Mesendoderm (in vitro differentiated cells): ENCODE measurements around the gene LRFN4.

Experiments
- DNase-seq: peaks from one replicate; pipeline ENCODE4 v3.0.0; 2013
- H2AK5ac ChIP-seq: 2 replicates; pipeline ENCODE4 v1.6.1; 2013; ENCODE audit warnings: low read length, inconsistent platforms
- H2BK120ac ChIP-seq: 2 replicates; pipeline ENCODE4 v1.6.1; 2013; ENCODE audit warnings: low read depth, mild to moderate bottlenecking, low read length, moderate library complexity, mixed read lengths
- H2BK15ac ChIP-seq: replicated peaks from 2 replicates; pipeline ENCODE4 v1.6.1; 2013; ENCODE audit warnings: low read depth, mild to moderate bottlenecking, moderate library complexity
- H2BK5ac ChIP-seq: 2 replicates; pipeline ENCODE4 v1.6.1; 2013; ENCODE audit warnings: low read length, inconsistent platforms
- H3K18ac ChIP-seq: 2 replicates; pipeline ENCODE4 v1.6.1; 2013; ENCODE audit warnings: mild to moderate bottlenecking, low read length, mixed read lengths
- H3K23ac ChIP-seq: one replicate; pipeline ENCODE4 v1.6.1; 2013; ENCODE audit warnings: low read length
- H3K27ac ChIP-seq: 2 replicates; pipeline ENCODE4 v1.5.1; 2013; ENCODE audit warnings: low read depth, mild to moderate bottlenecking, inconsistent platforms, low read length, moderate library complexity
- H3K27me3 ChIP-seq: 2 replicates; pipeline ENCODE4 v1.6.1; 2013; ENCODE audit warnings: low read length, control low read depth, mild to moderate bottlenecking, inconsistent platforms; ENCODE audit not compliant: insufficient read depth, poor library complexity
- H3K36me3 ChIP-seq: 2 replicates; pipeline ENCODE4 v1.6.1; 2013; ENCODE audit warnings: low read length, inconsistent platforms; ENCODE audit not compliant: control insufficient read depth, insufficient read depth
- H3K4ac ChIP-seq: one replicate; pipeline ENCODE4 v1.6.1; 2013; ENCODE audit warnings: low read depth, mild to moderate bottlenecking, low read length, moderate library complexity
- H3K4me1 ChIP-seq: 2 replicates; pipeline ENCODE4 v1.6.1; 2013; ENCODE audit warnings: low read depth, low read length, inconsistent platforms; ENCODE audit not compliant: control insufficient read depth
- H3K4me2 ChIP-seq: 2 replicates; pipeline ENCODE4 v1.6.1; 2013; ENCODE audit warnings: low read length
- H3K4me3 ChIP-seq: 2 replicates; pipeline ENCODE4 v1.5.1; 2013; ENCODE audit warnings: mild to moderate bottlenecking, low read length
- H3K56ac ChIP-seq: one replicate; pipeline ENCODE4 v1.6.1; 2013; ENCODE audit warnings: low read length
- H3K79me1 ChIP-seq: 2 replicates; pipeline ENCODE4 v1.6.1; 2013; ENCODE audit warnings: low read length, inconsistent platforms
- H3K79me2 ChIP-seq: 2 replicates; pipeline ENCODE4 v1.6.1; 2013; ENCODE audit warnings: mild to moderate bottlenecking, low read length; ENCODE audit not compliant: control insufficient read depth, insufficient read depth
- H3K9ac ChIP-seq: 2 replicates; pipeline ENCODE4 v1.6.1; 2013; ENCODE audit warnings: low read length, inconsistent platforms
- H4K5ac ChIP-seq: one replicate; pipeline ENCODE4 v1.6.1; 2013; ENCODE audit warnings: low read length
- H4K8ac ChIP-seq: one replicate; pipeline ENCODE4 v1.6.1; 2013; ENCODE audit warnings: low read depth, mild to moderate bottlenecking, control low read depth, low read length, moderate library complexity
- WGBS: extraction: QIAGEN DNeasy Blood & Tissue Kit; methylation state at CpG from one replicate; pipeline ENCODE4 v1.1.7; 2013; ENCODE audit warnings: low lambda C conversion rate, missing lambda C conversion rate; ENCODE audit not compliant: insufficient coverage; ENCODE audit errors: extremely low coverage; 5-methylcytosine and 5-hydroxymethylcytosine counted together

LRFN4 gene

GRCh38 chr11:66866007-66866406 lies 9.1 kb downstream of the LRFN4 start:
- no peak overlapping the region for H3K4ac ChIP-seq
- no peak overlapping the region for H3K56ac ChIP-seq
- no peak overlapping the region for H2BK120ac ChIP-seq
- no peak overlapping the region for H3K18ac ChIP-seq
- H3K27ac ChIP-seq: no peak overlapping the region
- H3K79me2 ChIP-seq: no peaks in the 10 kb centered on the region
- no peaks in the 10 kb centered on the region for H3K36me3 ChIP-seq
- no peak overlapping the region for H4K8ac ChIP-seq
- H4K5ac ChIP-seq: no peak overlapping the region
- no peaks in the 10 kb centered on the region for H3K79me1 ChIP-seq
- no peak overlapping the region for H2BK15ac ChIP-seq
- no peak for DNase-seq
- no peak overlapping the region for H2BK5ac ChIP-seq
- no peaks in the 10 kb centered on the region for H3K4me1 ChIP-seq
- H3K9ac ChIP-seq: no peak overlapping the region
- no peak overlapping the region for H2AK5ac ChIP-seq
- no peak overlapping the region for H3K23ac ChIP-seq
- no peak overlapping the region for H3K4me3 ChIP-seq
- no CpG with 5 or more reads among the region's 23 CpGs for WGBS
- no peaks in the 10 kb centered on the region for H3K27me3 ChIP-seq
- no peak overlapping the region for H3K4me2 ChIP-seq

- no peak overlapping the region for H3K27ac ChIP-seq
- H3K9ac ChIP-seq: no peak overlapping the region
- no peak overlapping the region for H2AK5ac ChIP-seq
- no peaks in the 10 kb centered on the region for H3K27me3 ChIP-seq
- no peak overlapping the region for H2BK120ac ChIP-seq
- H3K4ac ChIP-seq: no peak overlapping the region
- H2BK15ac ChIP-seq: no peak overlapping the region
- H3K36me3 ChIP-seq: no peaks in the 10 kb centered on the region
- no peak overlapping the region for H4K5ac ChIP-seq
- H3K79me2 ChIP-seq: no peaks in the 10 kb centered on the region
- no peak overlapping the region for H3K4me2 ChIP-seq
- H3K23ac ChIP-seq: no peak overlapping the region
- no peaks in the 10 kb centered on the region for H3K4me1 ChIP-seq
- H3K18ac ChIP-seq: no peak overlapping the region
- no peaks in the 10 kb centered on the region for H3K79me1 ChIP-seq
- H3K56ac ChIP-seq: no peak overlapping the region
- H4K8ac ChIP-seq: no peak overlapping the region
- DNase-seq: no peak
- no peak overlapping the region for H2BK5ac ChIP-seq
- no peak overlapping the region for H3K4me3 ChIP-seq
- no CpG with 5 or more reads among the region's 7 CpGs for WGBS
Observed at GRCh38 chr11:66866511-66866986, 9.7 kb downstream of the LRFN4 start.

GRCh38 chr11:66867425-66868040 lies 10.7 kb downstream of the LRFN4 start:
- DNase-seq: peak; percentile 50
- H3K4me1 ChIP-seq: no peaks in the 10 kb centered on the region
- no peak overlapping the region for H2BK5ac ChIP-seq
- no peaks in the 10 kb centered on the region for H3K36me3 ChIP-seq
- H3K23ac ChIP-seq: no peak overlapping the region
- no peaks in the 10 kb centered on the region for H3K27me3 ChIP-seq
- H3K56ac ChIP-seq: no peak overlapping the region
- H3K4ac ChIP-seq: no peak overlapping the region
- H3K79me2 ChIP-seq: no peaks in the 10 kb centered on the region
- H2BK120ac ChIP-seq: no peak overlapping the region
- H3K27ac ChIP-seq: no peak overlapping the region
- H3K18ac ChIP-seq: no peak overlapping the region
- H2BK15ac ChIP-seq: no peak overlapping the region
- H3K4me3 ChIP-seq: no peak overlapping the region
- H2AK5ac ChIP-seq: no peak overlapping the region
- no peak overlapping the region for H4K8ac ChIP-seq
- no peaks in the 10 kb centered on the region for H3K79me1 ChIP-seq
- no peak overlapping the region for H3K9ac ChIP-seq
- WGBS: no CpG with 5 or more reads among the region's 14 CpGs
- no peak overlapping the region for H4K5ac ChIP-seq
- no peak overlapping the region for H3K4me2 ChIP-seq

GRCh38 chr11:66868082-66868725 lies 11.3 kb downstream of the LRFN4 start:
- no peak overlapping the region for H3K18ac ChIP-seq
- DNase-seq: no peak
- H2BK120ac ChIP-seq: no peak overlapping the region
- WGBS: no CpG with 5 or more reads among the region's 13 CpGs
- H3K79me1 ChIP-seq: no peaks in the 10 kb centered on the region
- H3K27ac ChIP-seq: no peak overlapping the region
- no peaks in the 10 kb centered on the region for H3K27me3 ChIP-seq
- no peaks in the 10 kb centered on the region for H3K79me2 ChIP-seq
- no peak overlapping the region for H3K4ac ChIP-seq
- H3K4me1 ChIP-seq: no peaks in the 10 kb centered on the region
- H3K9ac ChIP-seq: no peak overlapping the region
- H3K4me3 ChIP-seq: no peak overlapping the region
- H3K56ac ChIP-seq: no peak overlapping the region
- no peaks in the 10 kb centered on the region for H3K36me3 ChIP-seq
- H2AK5ac ChIP-seq: no peak overlapping the region
- H4K5ac ChIP-seq: no peak overlapping the region
- H3K23ac ChIP-seq: no peak overlapping the region
- no peak overlapping the region for H4K8ac ChIP-seq
- no peak overlapping the region for H3K4me2 ChIP-seq
- no peak overlapping the region for H2BK5ac ChIP-seq
- H2BK15ac ChIP-seq: no peak overlapping the region

- Histone ChIP-seq H3K18ac (no peak overlapping the region), H2AK5ac (no peak overlapping the region), H3K79me1 (no peaks in the 10 kb centered on the region), H3K79me2 (no peaks in the 10 kb centered on the region), H3K4me2 (no peak overlapping the region), H3K9ac (peak overlapping the region; percentile 24), H3K27me3 (no peaks in the 10 kb centered on the region), H3K23ac (no peak overlapping the region), H3K27ac (no peak overlapping the region), H4K5ac (no peak overlapping the region), H3K4me3 (no peak overlapping the region), H3K56ac (peak overlapping the region; percentile 60), H2BK15ac (no peak overlapping the region), H3K36me3 (no peaks in the 10 kb centered on the region), H3K4me1 (no peaks in the 10 kb centered on the region), H2BK5ac (no peak overlapping the region), H4K8ac (no peak overlapping the region), H2BK120ac (no peak overlapping the region), H3K4ac (no peak overlapping the region)
- DNase-seq: peak; percentile 93
- WGBS: no CpG with 5 or more reads among the region's 27 CpGs
Observed at GRCh38 chr11:66868726-66869566, 12.1 kb downstream of the LRFN4 start.
